GM12872 (cell line): Measurements from ENCODE around the gene CYP24A1.

Source experiments
- CTCF ChIP-seq: IDR thresholded peaks from 3 replicates; pipeline ENCODE4 v1.5.1; 2011; ENCODE audit warnings: low read depth, mild to moderate bottlenecking, low read length, moderate library complexity; ENCODE audit not compliant: insufficient read depth

The CYP24A1 gene

GRCh38 chr20:54170963-54171362 is 2.8 kb downstream of the CYP24A1 start:
- TF ChIP-seq CTCF, result no peak

GRCh38 chr20:54170026-54170471 is 3.7 kb downstream of the CYP24A1 start:
- no peak for TF ChIP-seq CTCF

GRCh38 chr20:54168961-54169862 is 4.6 kb downstream of the CYP24A1 start:
- no peak for TF ChIP-seq CTCF

GRCh38 chr20:54167909-54168872 is 5.6 kb downstream of the CYP24A1 start:
- TF ChIP-seq CTCF, result no peak

GRCh38 chr20:54166987-54167662 is 6.7 kb downstream of the CYP24A1 start:
- no peak for TF ChIP-seq CTCF

GRCh38 chr20:54165803-54166202 is 8.0 kb downstream of the CYP24A1 start:
- TF ChIP-seq CTCF, result no peak
